NCI-H2029 treated with DMSO at 0.1 percent for 48 hours (cell line): ENCODE results near the gene DECR2.

ENCODE experiments used
- DNase-seq: peaks from one replicate; lab custom pipeline; 2025; lab: John Stamatoyannopoulos, UW

Gene DECR2

GRCh38 chr16:444027-444426 lies 42.3 kb downstream of the DECR2 start:
- DNase-seq = no peak

- no peak for DNase-seq
Observed at GRCh38 chr16:445566-445965, 43.9 kb downstream of the DECR2 start.

- DNase-seq = no peak
Observed at GRCh38 chr16:450385-450784, 48.7 kb downstream of the DECR2 start.

GRCh38 chr16:450785-451512 lies 49.3 kb downstream of the DECR2 start:
- DNase-seq = peak; percentile 89

- DNase-seq = no peak
Observed at GRCh38 chr16:454397-454940, 52.8 kb downstream of the DECR2 start.

GRCh38 chr16:455453-455852 lies 53.8 kb downstream of the DECR2 start:
- no peak for DNase-seq

- DNase-seq = peak; percentile 96
Observed at GRCh38 chr16:456891-457483, 55.3 kb downstream of the DECR2 start.

- DNase-seq = no peak
Observed at GRCh38 chr16:457732-458400, 56.2 kb downstream of the DECR2 start.

- no peak for DNase-seq
Observed at GRCh38 chr16:459761-460160, 58.1 kb downstream of the DECR2 start.

GRCh38 chr16:460787-461186 lies 59.1 kb downstream of the DECR2 start:
- no peak for DNase-seq
